Cardiac fibroblast (primary cell): Measurements from ENCODE around the gene ASPSCR1.

Experiments
- DNase-seq, 2 donors: peaks; one replicate each; pipeline versions ENCODE4 v3.0.0 to v3.0.0-alpha.2; 2010; ENCODE audit warnings: low read depth in 2 of 2
- H3K4me3 ChIP-seq, 2 donors: replicated peaks in 1 of 2; 1 replicate in 1 of 2; 2 replicates in 1 of 2; pipeline ENCODE4 v1.5.1; 2011; ENCODE audit warnings: low read depth in 2 of 2, low read length in 2 of 2, mild to moderate bottlenecking in 2 of 2, moderate library complexity in 1 of 2
- CTCF ChIP-seq: IDR thresholded peaks from one replicate; pipeline ENCODE4 v1.5.1; 2011; ENCODE audit warnings: low read depth, mild to moderate bottlenecking, low read length, inconsistent platforms

The ASPSCR1 gene

GRCh38 chr17:82058855-82059249 lies 81.4 kb downstream of the ASPSCR1 start:
- no peak for TF ChIP-seq CTCF
- DNase-seq: no peak
- no peak overlapping the region for H3K4me3 ChIP-seq

GRCh38 chr17:82059272-82060000 lies 82.0 kb downstream of the ASPSCR1 start:
- TF ChIP-seq CTCF: no peak
- no peak for DNase-seq
- H3K4me3 ChIP-seq: no peak overlapping the region

- no peak for DNase-seq
- no peak overlapping the region for H3K4me3 ChIP-seq
- TF ChIP-seq CTCF: no peak
These were observed 82.6 kb downstream of the ASPSCR1 start for GRCh38 chr17:82060001-82060380.

- H3K4me3 ChIP-seq: no peak overlapping the region
- DNase-seq: no peak
- TF ChIP-seq CTCF: no peak
These were observed 83.2 kb downstream of the ASPSCR1 start for GRCh38 chr17:82060614-82061013.

- H3K4me3 ChIP-seq: no peak overlapping the region
- no peak for DNase-seq
These were observed 83.9 kb downstream of the ASPSCR1 start for GRCh38 chr17:82061047-82061925.

More at GRCh38 chr17:82061047-82061925, 83.9 kb downstream of the ASPSCR1 start:
- TF ChIP-seq CTCF: no peak
